Transverse colon (tissue), 4 donors: ENCODE results near the gene KCNN1.

Experiments
- CTCF ChIP-seq, 5 experiments: fragments of 200-600 bp in 3 of 5; fragments of 450-650 bp in 2 of 5; sonication (generic) in 3 of 5; IDR thresholded peaks; 1 replicate in 2 of 5; 2 replicates in 3 of 5; pipeline ENCODE4 v1.5.1; 2016 to 2017; ENCODE audit warnings: antibody characterized with exemption in 5 of 5, inconsistent platforms in 3 of 5, mild to moderate bottlenecking in 2 of 5, moderate library complexity in 1 of 5
- POLR2AphosphoS5 ChIP-seq, 3 donors: sonication (generic); formaldehyde crosslinking; IDR thresholded peaks; one replicate each; pipeline ENCODE4 v1.6.1; 2016; ENCODE audit warnings: antibody characterized with exemption in 3 of 3

DNA sequence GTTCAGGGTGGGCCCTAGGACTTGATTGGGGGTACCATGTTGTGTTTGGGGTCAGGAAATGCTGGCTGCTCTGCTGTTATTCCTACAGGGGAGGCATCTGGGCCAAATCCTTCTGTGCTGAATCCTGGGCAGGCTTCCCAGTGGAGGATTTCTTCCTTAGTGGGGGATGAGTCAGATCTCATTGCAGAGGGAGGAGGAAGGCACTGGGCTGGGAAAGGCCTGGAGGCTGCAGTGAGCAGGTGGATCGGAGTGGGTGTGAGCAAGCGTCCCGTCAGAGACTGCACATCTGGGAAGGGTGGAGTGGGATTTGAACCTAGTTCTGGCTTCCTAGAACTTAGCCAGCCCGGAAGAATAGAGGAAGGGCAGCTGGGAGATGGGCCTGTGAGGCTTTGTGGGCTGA, 22.6 kb upstream of the KCNN1 start:
- TF ChIP-seq POLR2AphosphoS5 (IDR thresholded peaks at IDR 0.05) = no peak
- no peak for TF ChIP-seq CTCF (IDR thresholded peaks at IDR 0.05)
